GM13977 (cell line): ENCODE data around the gene CAPZA1.

Source experiments
- DNase-seq: peaks from one replicate; pipeline ENCODE4 v3.0.0; 2012; ENCODE audit warnings: low spot score
- in situ Hi-C: fragments of 300-500 bp; cut with MboI; formaldehyde crosslinking; loops from one replicate; pipeline ENCODE4 v1.12.0; 2022; ENCODE audit warnings: low sequenced_read_pairs, low pct_unique_long_range_greater_than_20kb, mixed read lengths, inconsistent platforms; ENCODE audit not compliant: unreplicated experiment
- TF ChIP-seq, protein P1 (sequence below): IDR thresholded peaks from 2 replicates; pipeline ENCODE4 v1.5.1; 2012; ENCODE audit warnings: mild to moderate bottlenecking, control low read depth; ENCODE audit not compliant: insufficient read depth; ENCODE audit errors: extremely low read depth, missing control alignments

CAPZA1 gene

DNA sequence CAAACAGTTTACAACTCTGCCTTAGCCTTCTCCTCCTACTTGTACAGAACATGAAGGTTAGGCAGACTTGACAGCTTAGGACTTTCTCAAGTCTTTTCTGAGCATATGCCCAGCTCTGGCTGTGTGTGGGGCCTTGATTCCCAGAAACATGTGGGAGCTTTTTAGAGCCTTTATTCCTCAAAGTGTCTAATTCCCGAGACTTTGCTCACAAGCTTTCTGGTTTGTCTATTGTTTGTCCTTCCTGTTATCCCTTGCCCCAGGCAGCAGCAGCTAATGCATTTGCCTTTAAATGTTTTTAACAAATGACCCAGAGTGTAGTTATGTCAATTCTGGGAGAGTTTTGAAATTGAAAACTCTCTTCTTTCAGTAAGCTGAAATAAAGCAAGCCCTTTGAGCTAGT lies 29.9 kb upstream of the CAPZA1 start:
- no peak for DNase-seq
- in situ Hi-C loops, result no loop called here
- TF ChIP-seq, protein P1, sequence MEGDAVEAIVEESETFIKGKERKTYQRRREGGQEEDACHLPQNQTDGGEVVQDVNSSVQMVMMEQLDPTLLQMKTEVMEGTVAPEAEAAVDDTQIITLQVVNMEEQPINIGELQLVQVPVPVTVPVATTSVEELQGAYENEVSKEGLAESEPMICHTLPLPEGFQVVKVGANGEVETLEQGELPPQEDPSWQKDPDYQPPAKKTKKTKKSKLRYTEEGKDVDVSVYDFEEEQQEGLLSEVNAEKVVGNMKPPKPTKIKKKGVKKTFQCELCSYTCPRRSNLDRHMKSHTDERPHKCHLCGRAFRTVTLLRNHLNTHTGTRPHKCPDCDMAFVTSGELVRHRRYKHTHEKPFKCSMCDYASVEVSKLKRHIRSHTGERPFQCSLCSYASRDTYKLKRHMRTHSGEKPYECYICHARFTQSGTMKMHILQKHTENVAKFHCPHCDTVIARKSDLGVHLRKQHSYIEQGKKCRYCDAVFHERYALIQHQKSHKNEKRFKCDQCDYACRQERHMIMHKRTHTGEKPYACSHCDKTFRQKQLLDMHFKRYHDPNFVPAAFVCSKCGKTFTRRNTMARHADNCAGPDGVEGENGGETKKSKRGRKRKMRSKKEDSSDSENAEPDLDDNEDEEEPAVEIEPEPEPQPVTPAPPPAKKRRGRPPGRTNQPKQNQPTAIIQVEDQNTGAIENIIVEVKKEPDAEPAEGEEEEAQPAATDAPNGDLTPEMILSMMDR, result no peak

DNA sequence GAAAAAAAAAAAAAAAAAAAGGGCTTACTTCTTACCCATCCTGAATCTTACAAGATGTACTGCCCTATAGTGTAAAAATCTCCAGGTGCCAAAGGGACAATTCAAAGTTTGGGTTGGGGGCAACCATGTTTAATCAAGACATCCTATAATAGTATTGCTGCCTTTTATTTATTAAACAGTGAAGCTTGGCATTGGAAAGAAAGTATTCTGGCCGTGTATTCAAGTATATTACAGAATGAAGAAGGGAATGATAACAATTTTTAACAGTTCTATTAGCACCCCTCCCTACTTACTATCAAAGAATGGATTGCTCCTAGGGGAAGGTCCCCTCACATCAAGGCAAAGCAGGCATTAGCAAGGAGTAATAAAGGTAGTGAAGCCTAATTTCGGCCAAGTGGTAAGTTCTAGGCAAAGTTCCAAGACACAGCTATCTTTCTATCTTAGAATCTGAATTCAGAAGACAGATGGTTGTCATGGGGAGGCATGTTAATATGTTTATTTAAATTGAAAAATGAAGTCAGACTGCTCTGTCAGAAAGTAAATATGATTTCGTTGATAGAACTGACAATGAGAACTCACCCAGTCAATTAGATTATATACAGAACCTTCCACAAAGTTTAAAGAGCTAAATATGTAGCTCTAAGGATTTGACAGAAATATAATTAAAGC lies 25.3 kb upstream of the CAPZA1 start:
- no peak for DNase-seq
- TF ChIP-seq, protein P1, result no peak
- in situ Hi-C loops, result no loop called here

DNA sequence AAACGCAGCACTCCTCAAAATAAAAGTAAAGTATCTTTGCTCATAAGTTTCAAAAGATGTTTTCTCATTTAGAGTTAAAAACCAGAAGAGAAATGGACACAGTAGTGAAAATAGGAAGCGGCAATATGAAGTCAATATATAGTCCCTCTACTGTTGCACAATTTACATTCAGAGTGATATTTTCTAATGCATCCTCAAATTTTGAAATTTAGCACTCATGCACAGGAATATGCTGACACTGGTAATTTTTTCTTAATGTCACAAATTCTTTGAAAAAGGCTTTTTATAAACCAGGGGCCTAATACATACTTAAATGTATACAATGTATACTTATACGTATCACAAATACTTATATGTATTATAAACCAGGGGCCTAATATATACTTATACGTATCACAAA lies 20.2 kb upstream of the CAPZA1 start:
- no peak for DNase-seq
- in situ Hi-C loops, result no loop called here
- TF ChIP-seq, protein P1, result no peak

DNA sequence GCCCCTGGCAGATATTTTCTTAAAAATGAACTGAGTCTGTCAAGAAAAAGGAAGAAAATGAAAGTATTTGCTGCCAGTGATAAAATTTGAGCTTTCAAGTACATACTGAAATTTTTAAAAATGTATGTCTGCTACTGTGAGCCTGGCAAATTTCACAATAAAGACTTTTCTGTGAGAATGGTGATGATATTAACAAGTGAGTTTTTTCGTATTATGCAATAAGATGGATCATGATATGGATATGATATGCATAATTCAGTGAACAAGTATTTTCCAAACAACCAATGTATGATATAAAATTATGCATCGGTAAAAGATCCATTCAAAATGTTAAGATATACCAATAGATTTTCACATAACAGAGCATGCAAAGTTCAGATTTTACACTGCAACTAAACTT lies 16.6 kb upstream of the CAPZA1 start:
- in situ Hi-C loops, result no loop called here

DNA sequence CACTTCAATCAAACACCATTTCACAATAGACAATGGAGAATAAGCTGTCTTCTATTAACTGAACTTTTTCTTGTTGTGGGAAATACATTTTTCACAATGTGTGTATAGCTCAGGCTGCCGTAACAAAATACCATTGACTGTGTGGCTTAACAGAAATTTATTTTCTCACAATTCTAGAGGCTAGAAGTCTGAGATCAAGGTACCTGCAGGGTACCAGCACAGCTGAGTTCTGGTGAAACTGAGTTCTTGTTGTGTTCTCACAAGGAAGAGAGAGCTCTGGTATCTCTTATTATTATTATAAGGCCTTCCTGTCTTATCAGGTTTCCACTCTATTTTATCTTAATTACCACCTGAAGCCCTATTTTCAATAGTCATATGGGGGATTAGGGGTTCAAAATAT lies 16.1 kb upstream of the CAPZA1 start:
- TF ChIP-seq, protein P1, result no peak
- no peak for DNase-seq
- in situ Hi-C loops, result no loop called here

More for the DNA sequence above, 16.6 kb upstream of the CAPZA1 start:
- DNase-seq, result no peak
- TF ChIP-seq, protein P1, result no peak

DNA sequence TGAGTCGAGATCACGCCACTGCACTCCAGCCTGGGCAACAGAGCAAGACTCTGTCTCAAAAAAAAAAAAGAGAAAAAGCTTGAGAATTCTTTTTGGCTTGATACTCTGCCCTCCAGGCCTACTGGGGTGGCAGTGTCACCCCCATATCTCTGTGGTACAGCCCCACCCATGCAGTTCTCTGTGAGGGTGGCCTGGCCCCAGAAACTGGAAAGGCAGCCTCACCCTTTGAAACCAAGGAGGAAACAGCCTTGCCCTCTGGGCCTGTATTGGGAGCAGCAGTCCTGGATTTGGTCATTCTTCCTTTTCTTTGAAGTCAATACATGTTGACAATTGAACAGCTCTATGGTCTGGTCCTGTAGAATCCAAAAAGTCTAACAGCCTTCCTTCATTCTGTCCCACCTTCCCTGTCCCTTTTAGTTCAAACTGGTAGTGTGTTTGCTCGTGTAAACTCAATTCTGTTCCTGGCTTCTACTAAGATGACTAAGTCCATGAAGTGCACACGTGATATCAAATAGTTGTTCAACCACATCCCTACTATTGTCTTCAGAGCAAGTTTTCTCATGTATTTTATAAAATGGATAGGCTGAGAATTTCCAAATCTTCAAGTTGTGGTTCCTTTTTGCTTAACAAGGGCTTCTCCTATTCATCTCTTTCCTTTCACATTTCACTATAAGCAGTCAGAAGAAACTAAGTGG lies 13.9 kb upstream of the CAPZA1 start:
- in situ Hi-C loops, result no loop called here
- DNase-seq, result no peak
- TF ChIP-seq, protein P1, result no peak
